ENCODE measurements around the gene PRSS50.

DNA sequence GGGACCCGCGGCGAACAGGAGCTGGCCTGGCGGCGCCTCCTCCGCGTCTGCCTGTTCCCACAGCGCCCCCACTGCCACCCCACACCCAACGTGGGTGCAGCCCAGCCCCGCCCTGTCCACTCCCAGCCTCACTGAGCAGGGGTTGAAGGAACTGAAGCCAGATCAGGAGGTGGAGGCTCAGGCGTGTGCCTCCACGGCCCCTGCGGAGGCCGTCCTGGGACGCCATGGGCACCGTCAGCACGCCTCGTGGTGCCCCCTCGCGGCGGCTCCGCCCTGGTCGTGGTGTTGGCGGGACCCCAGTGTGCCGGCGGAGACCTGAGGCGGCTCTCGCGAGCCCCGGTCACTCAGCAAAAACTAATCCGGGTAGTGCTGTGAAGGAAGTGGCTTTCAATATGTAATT is 39.0 kb upstream of the PRSS50 start:
- TF ChIP-seq POLR2A (IDR thresholded peaks at IDR 0.05; ENCODE audit: low read length) (no peak), GATA1 (IDR thresholded peaks at IDR 0.05; ENCODE audit: low read depth, low read length) (no peak)

All from erythroblast (primary cell).